Measurements from ENCODE around the gene DDX46. TPM values are rescaled to one million over a fixed set of nuclear protein-coding genes. Genes with fewer than 3 reads are reported as not detected.
"Not testable (repeated sequence)": the region's sequence is repeated elsewhere in the genome, so short reads cannot be mapped to it uniquely, and the experiment has no call there.

Gene DDX46, protein sequence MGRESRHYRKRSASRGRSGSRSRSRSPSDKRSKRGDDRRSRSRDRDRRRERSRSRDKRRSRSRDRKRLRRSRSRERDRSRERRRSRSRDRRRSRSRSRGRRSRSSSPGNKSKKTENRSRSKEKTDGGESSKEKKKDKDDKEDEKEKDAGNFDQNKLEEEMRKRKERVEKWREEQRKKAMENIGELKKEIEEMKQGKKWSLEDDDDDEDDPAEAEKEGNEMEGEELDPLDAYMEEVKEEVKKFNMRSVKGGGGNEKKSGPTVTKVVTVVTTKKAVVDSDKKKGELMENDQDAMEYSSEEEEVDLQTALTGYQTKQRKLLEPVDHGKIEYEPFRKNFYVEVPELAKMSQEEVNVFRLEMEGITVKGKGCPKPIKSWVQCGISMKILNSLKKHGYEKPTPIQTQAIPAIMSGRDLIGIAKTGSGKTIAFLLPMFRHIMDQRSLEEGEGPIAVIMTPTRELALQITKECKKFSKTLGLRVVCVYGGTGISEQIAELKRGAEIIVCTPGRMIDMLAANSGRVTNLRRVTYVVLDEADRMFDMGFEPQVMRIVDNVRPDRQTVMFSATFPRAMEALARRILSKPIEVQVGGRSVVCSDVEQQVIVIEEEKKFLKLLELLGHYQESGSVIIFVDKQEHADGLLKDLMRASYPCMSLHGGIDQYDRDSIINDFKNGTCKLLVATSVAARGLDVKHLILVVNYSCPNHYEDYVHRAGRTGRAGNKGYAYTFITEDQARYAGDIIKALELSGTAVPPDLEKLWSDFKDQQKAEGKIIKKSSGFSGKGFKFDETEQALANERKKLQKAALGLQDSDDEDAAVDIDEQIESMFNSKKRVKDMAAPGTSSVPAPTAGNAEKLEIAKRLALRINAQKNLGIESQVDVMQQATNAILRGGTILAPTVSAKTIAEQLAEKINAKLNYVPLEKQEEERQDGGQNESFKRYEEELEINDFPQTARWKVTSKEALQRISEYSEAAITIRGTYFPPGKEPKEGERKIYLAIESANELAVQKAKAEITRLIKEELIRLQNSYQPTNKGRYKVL
- 54.9 and 79.1 TPM in 2 replicates for total RNA-seq (ENCODE audit: low replicate concordance)

DNA sequence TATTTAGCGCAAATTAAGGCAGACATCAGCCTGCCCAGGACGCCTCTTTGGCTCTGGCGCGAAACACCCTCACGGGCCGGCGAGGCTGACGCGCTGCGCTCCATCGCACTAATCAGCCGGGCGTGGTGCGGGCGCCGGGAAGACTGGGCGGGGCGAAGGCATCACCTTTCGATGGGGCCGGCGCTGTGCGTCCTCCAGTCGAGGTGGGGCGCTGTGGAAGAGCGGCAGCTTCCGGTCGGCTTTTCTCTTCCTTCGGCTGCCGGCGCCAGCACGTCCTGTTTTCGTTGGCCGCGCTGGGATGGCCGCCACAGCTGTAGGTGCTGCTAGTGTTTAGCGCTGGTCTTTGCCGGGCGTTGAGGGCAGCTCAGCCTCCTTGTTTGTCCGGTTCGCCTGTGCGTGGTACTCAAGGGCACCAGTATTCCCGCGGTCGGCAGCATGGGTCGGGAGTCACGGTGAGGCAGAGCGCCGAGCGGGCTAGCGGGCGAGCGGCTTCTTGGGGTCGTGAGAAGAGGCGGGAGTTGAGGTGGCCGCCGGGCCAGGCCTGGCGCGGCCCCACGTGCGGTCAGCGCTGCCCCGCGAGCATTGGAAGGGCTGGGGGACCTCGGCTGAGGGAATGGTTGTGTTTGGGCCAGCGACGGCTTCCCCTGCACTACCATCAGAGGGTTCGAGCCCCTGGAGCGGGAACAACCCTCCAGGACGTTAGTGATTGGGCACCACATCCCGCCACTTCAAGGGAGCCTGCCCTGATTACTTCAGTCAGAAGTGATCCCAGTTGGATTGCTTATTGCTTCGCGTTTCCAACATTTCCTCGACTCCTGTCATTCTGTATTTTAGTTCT lies at the start of gene DDX46:
TSS of gene DDX46 (plus strand) at position 276 of the 838 bp plus-strand sequence. CDS start at position 436, 160 bp downstream.
- Histone ChIP-seq H3K4me1 (peaks cover 11% of the 10 kb centered on the region), H2AFZ (replicated peaks) (peak within 1 kb of the TSS; percentile 92), H3F3A (ENCODE audit: low read depth) (no peaks in the 10 kb centered on the region), H3K36me3 (no peaks in the 10 kb centered on the region), H3K27ac (no peak within 1 kb of the TSS), H4K20me1 (ENCODE audit: low read depth) (peaks cover 45% of the 10 kb centered on the region), H3K27me3 (peaks cover 8% of the 10 kb centered on the region), H3K9ac (peak within 1 kb of the TSS; percentile 89), H3K79me2 (ENCODE audit: low read depth) (peaks cover 52% of the 10 kb centered on the region), H3K4me2 (peak within 1 kb of the TSS; percentile 91), H3K4me3 (peak within 1 kb of the TSS; percentile 88), H3K9me3 (ENCODE audit: low read depth) (no peaks in the 10 kb centered on the region)
- peaks cover 27% of the 10 kb centered on the region for H3K4me1 Mint-ChIP-seq
- peak; percentile 98 for DNase-seq (ENCODE audit: low spot score)
- H3K9me3 Mint-ChIP-seq = no peaks in the 10 kb centered on the region
- peak within 1 kb of the TSS; percentile 100 for H3K4me3 Mint-ChIP-seq
- H3K27me3 Mint-ChIP-seq (ENCODE audit: insufficient read depth, low read depth) = peaks cover 4% of the 10 kb centered on the region
- peaks cover under 1% of the 10 kb centered on the region for H3K36me3 Mint-ChIP-seq
- peak within 1 kb of the TSS; percentile 97 for H3K27ac Mint-ChIP-seq
- TF ChIP-seq, protein P1, sequence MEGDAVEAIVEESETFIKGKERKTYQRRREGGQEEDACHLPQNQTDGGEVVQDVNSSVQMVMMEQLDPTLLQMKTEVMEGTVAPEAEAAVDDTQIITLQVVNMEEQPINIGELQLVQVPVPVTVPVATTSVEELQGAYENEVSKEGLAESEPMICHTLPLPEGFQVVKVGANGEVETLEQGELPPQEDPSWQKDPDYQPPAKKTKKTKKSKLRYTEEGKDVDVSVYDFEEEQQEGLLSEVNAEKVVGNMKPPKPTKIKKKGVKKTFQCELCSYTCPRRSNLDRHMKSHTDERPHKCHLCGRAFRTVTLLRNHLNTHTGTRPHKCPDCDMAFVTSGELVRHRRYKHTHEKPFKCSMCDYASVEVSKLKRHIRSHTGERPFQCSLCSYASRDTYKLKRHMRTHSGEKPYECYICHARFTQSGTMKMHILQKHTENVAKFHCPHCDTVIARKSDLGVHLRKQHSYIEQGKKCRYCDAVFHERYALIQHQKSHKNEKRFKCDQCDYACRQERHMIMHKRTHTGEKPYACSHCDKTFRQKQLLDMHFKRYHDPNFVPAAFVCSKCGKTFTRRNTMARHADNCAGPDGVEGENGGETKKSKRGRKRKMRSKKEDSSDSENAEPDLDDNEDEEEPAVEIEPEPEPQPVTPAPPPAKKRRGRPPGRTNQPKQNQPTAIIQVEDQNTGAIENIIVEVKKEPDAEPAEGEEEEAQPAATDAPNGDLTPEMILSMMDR (IDR thresholded peaks at IDR 0.05) = peak; percentile 80
- TF ChIP-seq EZH2phosphoT487 (IDR thresholded peaks at IDR 0.05) = no peak
- TF ChIP-seq EZH2 (IDR thresholded peaks at IDR 0.05) = peak; percentile 44

DNA sequence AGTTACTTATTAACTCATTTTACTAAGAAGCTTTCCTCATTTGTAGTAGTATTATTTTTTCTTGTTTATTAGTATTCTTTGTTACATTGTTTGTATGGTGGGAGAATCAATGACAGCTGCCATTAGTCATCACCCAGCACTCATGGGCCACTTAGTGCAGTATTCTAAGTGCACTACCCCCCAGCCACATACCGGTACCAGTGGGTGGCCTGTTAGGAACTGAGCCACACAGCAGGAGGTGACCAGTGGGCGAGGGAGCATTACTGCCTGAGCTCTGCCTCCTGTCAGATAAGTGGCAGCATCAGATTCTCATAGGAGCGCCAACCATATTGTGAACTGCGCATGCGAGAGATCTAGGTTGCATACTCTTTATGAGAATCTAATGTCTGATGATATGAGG lies 44.5 kb upstream of the DDX46 start:
- Histone ChIP-seq H3K27me3 (no peaks in the 10 kb centered on the region), H3K9me3 (ENCODE audit: low read depth) (no peaks in the 10 kb centered on the region), H2AFZ (replicated peaks) (no peak overlapping the region), H4K20me1 (ENCODE audit: low read depth) (no peaks in the 10 kb centered on the region), H3K9ac (no peak overlapping the region), H3K36me3 (no peaks in the 10 kb centered on the region), H3K27ac (no peak overlapping the region), H3K4me2 (no peak overlapping the region), H3F3A (ENCODE audit: low read depth) (no peaks in the 10 kb centered on the region), H3K4me1 (no peaks in the 10 kb centered on the region), H3K79me2 (ENCODE audit: low read depth) (no peaks in the 10 kb centered on the region), H3K4me3 (no peak overlapping the region)
- Mint-ChIP-seq H3K27me3 (ENCODE audit: insufficient read depth, low read depth) (no peaks in the 10 kb centered on the region), H3K36me3 (peaks cover 16% of the 10 kb centered on the region), H3K4me1 (no peaks in the 10 kb centered on the region), H3K9me3 (no peaks in the 10 kb centered on the region), H3K27ac (no peak overlapping the region), H3K4me3 (no peak overlapping the region)
- TF ChIP-seq, protein P1 (IDR thresholded peaks at IDR 0.05) = no peak
- TF ChIP-seq EZH2 (IDR thresholded peaks at IDR 0.05) (no peak), EZH2phosphoT487 (IDR thresholded peaks at IDR 0.05) (no peak)
- peak; percentile 16 for DNase-seq (ENCODE audit: low spot score)

DNA sequence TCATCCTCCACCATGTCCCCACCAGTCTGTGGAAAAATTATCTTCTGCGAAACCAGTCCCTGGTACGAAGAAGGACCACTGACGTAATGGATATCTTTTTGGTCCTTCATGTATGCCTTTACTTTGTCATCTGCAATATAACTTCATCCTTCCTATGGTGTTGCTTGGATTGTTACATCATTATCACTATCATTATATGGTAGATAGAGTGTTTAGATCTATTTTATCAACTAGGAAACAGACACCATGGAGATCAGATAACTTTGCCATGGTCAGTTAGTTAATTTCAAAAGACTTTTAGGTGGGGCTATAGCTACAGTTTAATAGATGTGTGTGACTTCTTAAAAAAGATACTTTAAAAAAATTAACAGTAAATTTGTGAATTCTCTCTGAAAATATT lies 44.0 kb upstream of the DDX46 start:
- TF ChIP-seq EZH2phosphoT487 (IDR thresholded peaks at IDR 0.05) (no peak), EZH2 (IDR thresholded peaks at IDR 0.05) (no peak)
- TF ChIP-seq, protein P1 (IDR thresholded peaks at IDR 0.05) = no peak
- no peaks in the 10 kb centered on the region for H3F3A ChIP-seq (ENCODE audit: low read depth)
- H3K4me2 ChIP-seq = no peak overlapping the region
- H3K4me1 Mint-ChIP-seq = no peaks in the 10 kb centered on the region
- no peak overlapping the region for H3K9ac ChIP-seq
- no peak for DNase-seq (ENCODE audit: low spot score)
- no peaks in the 10 kb centered on the region for H3K79me2 ChIP-seq (ENCODE audit: low read depth)
- H3K4me3 Mint-ChIP-seq = no peak overlapping the region
- no peaks in the 10 kb centered on the region for H3K36me3 ChIP-seq
- H3K9me3 Mint-ChIP-seq = no peaks in the 10 kb centered on the region
- H3K4me1 ChIP-seq = no peaks in the 10 kb centered on the region
- H3K27ac ChIP-seq = no peak overlapping the region
- no peak overlapping the region for H3K27ac Mint-ChIP-seq
- peaks cover 16% of the 10 kb centered on the region for H3K36me3 Mint-ChIP-seq
- H3K27me3 Mint-ChIP-seq (ENCODE audit: insufficient read depth, low read depth) = no peaks in the 10 kb centered on the region
- no peak overlapping the region for H2AFZ ChIP-seq (replicated peaks)
- no peaks in the 10 kb centered on the region for H3K9me3 ChIP-seq (ENCODE audit: low read depth)
- no peaks in the 10 kb centered on the region for H3K27me3 ChIP-seq
- H4K20me1 ChIP-seq (ENCODE audit: low read depth) = no peaks in the 10 kb centered on the region
- H3K4me3 ChIP-seq = no peak overlapping the region

DNA sequence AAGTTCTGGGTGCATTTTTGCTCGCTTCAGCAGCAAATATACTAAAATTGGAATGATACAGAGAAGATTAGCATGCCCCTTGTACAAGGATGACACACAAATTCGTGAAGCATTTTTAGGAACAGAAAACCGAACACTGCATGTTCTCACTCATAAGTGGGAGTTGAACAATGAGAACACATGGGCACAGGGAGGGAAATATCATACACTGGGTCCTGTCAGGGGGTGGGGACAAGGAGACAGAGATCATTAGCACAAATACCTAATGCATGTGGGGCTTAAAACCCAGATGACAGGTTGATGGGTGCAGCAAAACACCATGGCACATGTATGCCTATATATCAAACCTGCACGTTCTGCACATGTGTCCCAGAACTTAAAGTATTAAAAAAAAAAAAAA lies 43.1 kb upstream of the DDX46 start:
- not testable (repeated sequence) for DNase-seq (ENCODE audit: low spot score); H3K27me3 Mint-ChIP-seq (ENCODE audit: insufficient read depth, low read depth); H3K4me1 Mint-ChIP-seq; H3K36me3 ChIP-seq; H3K4me2 ChIP-seq; H3K27me3 ChIP-seq; H3K9me3 Mint-ChIP-seq; H3K27ac Mint-ChIP-seq; H3K4me1 ChIP-seq; H3K9ac ChIP-seq; H2AFZ ChIP-seq (replicated peaks); H3K27ac ChIP-seq; H3F3A ChIP-seq (ENCODE audit: low read depth); H3K4me3 ChIP-seq; H3K4me3 Mint-ChIP-seq; H4K20me1 ChIP-seq (ENCODE audit: low read depth); H3K79me2 ChIP-seq (ENCODE audit: low read depth); H3K9me3 ChIP-seq (ENCODE audit: low read depth)
- H3K36me3 Mint-ChIP-seq = peaks cover 17% of the 10 kb centered on the region
